ENCODE measurements around the gene CWC15.

- TF ChIP-seq CTCF (IDR thresholded peaks at IDR 0.05; ENCODE audit: low read depth, low read length, missing input control): no peak
- no peak for TF ChIP-seq HNF4G (IDR thresholded peaks at IDR 0.05)
These were observed 60.5 kb downstream of the CWC15 start for GRCh38 chr11:94912806-94913205.

All from liver (tissue), 3 donors.